WTC11 (cell line): ENCODE data around the gene MGAT4D. TPM values are rescaled to one million over a fixed set of nuclear protein-coding genes. Genes with fewer than 3 reads are reported as not detected.

ENCODE experiments used
- ATAC-seq: fragments of 200-7000 bp; cut with Tn5 transposase; 2 replicates; pipeline ENCODE4 v1.10.0; 2021; ENCODE audit warnings: mild to moderate bottlenecking, moderate library complexity
- CTCF ChIA-PET: fragments of 300-600 bp; sonication (Branson Sonifier 250); formaldehyde crosslinking; loops from one replicate; lab custom pipeline; 2021; ENCODE audit warnings: antibody characterized with exemption; lab: Charles Lee
- POLR2A ChIA-PET: fragments of 350-600 bp; sonication (Branson Sonifier 250); formaldehyde crosslinking; loops from one replicate; lab custom pipeline; 2021; ENCODE audit warnings: antibody characterized with exemption; lab: Charles Lee
- DNase-seq: peaks from one replicate; pipeline ENCODE4 v3.0.0; 2021; ENCODE audit warnings: low spot score
- H3K27ac Mint-ChIP-seq: 2 replicates; pipeline ENCODE4 v1.8.0; 2021; ENCODE audit warnings: mixed read lengths
- H3K27me3 Mint-ChIP-seq: 2 replicates; pipeline ENCODE4 v1.8.0; 2021; ENCODE audit warnings: low read depth, mild to moderate bottlenecking, moderate library complexity, mixed read lengths
- H3K36me3 Mint-ChIP-seq: 2 replicates; pipeline ENCODE4 v1.8.0; 2021; ENCODE audit warnings: mixed read lengths
- H3K4me1 Mint-ChIP-seq: 2 replicates; pipeline ENCODE4 v1.8.0; 2022; ENCODE audit warnings: mixed read lengths
- H3K4me3 Mint-ChIP-seq: 2 replicates; pipeline ENCODE4 v1.8.0; 2021; ENCODE audit warnings: mild to moderate bottlenecking, moderate library complexity, mixed read lengths
- H3K9me3 Mint-ChIP-seq: 2 replicates; pipeline ENCODE4 v1.8.0; 2021; ENCODE audit warnings: mixed read lengths
- CREB1 ChIP-seq: sonication (generic); formaldehyde crosslinking; IDR thresholded peaks from 2 replicates; pipeline ENCODE4 v1.8.0; 2023; ENCODE audit warnings: mild to moderate bottlenecking, missing genetic modification reagents
- CREM ChIP-seq: sonication (generic); formaldehyde crosslinking; IDR thresholded peaks from 2 replicates; pipeline ENCODE4 v1.8.1; 2022; ENCODE audit warnings: mild to moderate bottlenecking, missing genetic modification reagents, moderate library complexity
- E2F4 ChIP-seq: sonication (generic); formaldehyde crosslinking; IDR thresholded peaks from 2 replicates; pipeline ENCODE4 v1.8.1; 2022; ENCODE audit warnings: low read depth, mild to moderate bottlenecking, moderate library complexity, missing genetic modification reagents, borderline replicate concordance
- ESRRA ChIP-seq: sonication (generic); formaldehyde crosslinking; IDR thresholded peaks from 2 replicates; pipeline ENCODE4 v1.8.1; 2022; ENCODE audit warnings: mild to moderate bottlenecking, missing genetic modification reagents, borderline replicate concordance
- ETV6 ChIP-seq: sonication (generic); formaldehyde crosslinking; IDR thresholded peaks from 2 replicates; pipeline ENCODE4 v1.8.1; 2022; ENCODE audit warnings: mild to moderate bottlenecking, missing genetic modification reagents
- GABPB1 ChIP-seq: sonication (generic); formaldehyde crosslinking; IDR thresholded peaks from 2 replicates; pipeline ENCODE4 v1.8.1; 2023; ENCODE audit warnings: mild to moderate bottlenecking, missing genetic modification reagents
- GRHL2 ChIP-seq: fragments of 250-450 bp; sonication (Bioruptor Pico); IDR thresholded peaks from 2 replicates; pipeline ENCODE4 v1.8.0; 2022; ENCODE audit warnings: mild to moderate bottlenecking, moderate library complexity; ENCODE audit not compliant: insufficient replicate concordance, severe bottlenecking
- GTF2I ChIP-seq: fragments of 250-450 bp; sonication (Bioruptor Pico); conservative IDR thresholded peaks from 2 replicates; pipeline ENCODE4 v1.4.0; 2021; ENCODE audit warnings: mild to moderate bottlenecking
- HMGXB4 ChIP-seq: sonication (generic); formaldehyde crosslinking; IDR thresholded peaks from 2 replicates; pipeline ENCODE4 v1.8.1; 2023; ENCODE audit warnings: mild to moderate bottlenecking, moderate library complexity, missing genetic modification reagents
- IRF1 ChIP-seq: sonication (generic); formaldehyde crosslinking; IDR thresholded peaks from 2 replicates; pipeline ENCODE4 v1.8.0; 2023; ENCODE audit warnings: missing genetic modification reagents
- IRF2 ChIP-seq: sonication (generic); formaldehyde crosslinking; IDR thresholded peaks from 2 replicates; pipeline ENCODE4 v1.8.0; 2022; ENCODE audit warnings: low read depth, missing genetic modification reagents, borderline replicate concordance
- MYBL2 ChIP-seq: sonication (generic); formaldehyde crosslinking; IDR thresholded peaks from 2 replicates; pipeline ENCODE4 v1.8.1; 2023; ENCODE audit warnings: mild to moderate bottlenecking, moderate library complexity, missing genetic modification reagents
- NFE2L1 ChIP-seq: sonication (generic); formaldehyde crosslinking; IDR thresholded peaks from 2 replicates; pipeline ENCODE4 v1.8.1; 2023; ENCODE audit warnings: missing genetic modification reagents
- NR3C1 ChIP-seq: sonication (generic); formaldehyde crosslinking; conservative IDR thresholded peaks from 2 replicates; pipeline ENCODE4 v1.8.1; 2023; ENCODE audit warnings: low read depth, mild to moderate bottlenecking, missing genetic modification reagents
- PRRX2 ChIP-seq: fragments of 250-450 bp; sonication (Bioruptor Pico); IDR thresholded peaks from 2 replicates; pipeline ENCODE4 v1.8.0; 2021; ENCODE audit warnings: mild to moderate bottlenecking
- RELA ChIP-seq: sonication (generic); formaldehyde crosslinking; IDR thresholded peaks from 2 replicates; pipeline ENCODE4 v1.8.1; 2022; ENCODE audit warnings: missing genetic modification reagents, mild to moderate bottlenecking, borderline replicate concordance
- SP1 ChIP-seq: sonication (generic); formaldehyde crosslinking; conservative IDR thresholded peaks from 2 replicates; pipeline ENCODE4 v1.8.1; 2022; ENCODE audit warnings: missing genetic modification reagents
- TP53 ChIP-seq: sonication (generic); formaldehyde crosslinking; IDR thresholded peaks from 2 replicates; pipeline ENCODE4 v1.8.1; 2023; ENCODE audit warnings: mild to moderate bottlenecking, missing genetic modification reagents
- ZBTB43 ChIP-seq: sonication (generic); formaldehyde crosslinking; IDR thresholded peaks from 2 replicates; pipeline ENCODE4 v1.8.1; 2023; ENCODE audit warnings: mild to moderate bottlenecking, missing genetic modification reagents
- ZNF263 ChIP-seq: sonication (generic); formaldehyde crosslinking; IDR thresholded peaks from 2 replicates; pipeline ENCODE4 v1.8.1; 2022; ENCODE audit warnings: low read depth, mild to moderate bottlenecking, moderate library complexity, missing genetic modification reagents
- ZNF317 ChIP-seq: sonication (generic); formaldehyde crosslinking; IDR thresholded peaks from 2 replicates; pipeline ENCODE4 v1.8.1; 2023; ENCODE audit warnings: low read depth, mild to moderate bottlenecking, moderate library complexity, missing genetic modification reagents, borderline replicate concordance
- ZNF423 ChIP-seq: fragments of 250-450 bp; sonication (Bioruptor Pico); IDR thresholded peaks from 2 replicates; pipeline ENCODE4 v2.1.2; 2022; ENCODE audit warnings: mild to moderate bottlenecking, moderate library complexity
- total RNA-seq: library from RNA; stranded (reverse); gene quantifications from 3 replicates; pipeline ENCODE4 v1.2.3, GENCODE V29; 2021
- TF ChIP-seq, protein P1 (sequence below): sonication (generic); formaldehyde crosslinking; IDR thresholded peaks from 2 replicates; pipeline ENCODE4 v1.8.0; 2022; ENCODE audit warnings: mild to moderate bottlenecking, missing genetic modification reagents
- TF ChIP-seq, protein P2 (sequence below): sonication (generic); formaldehyde crosslinking; IDR thresholded peaks from 2 replicates; pipeline ENCODE4 v1.8.0; 2023; ENCODE audit warnings: mild to moderate bottlenecking, missing genetic modification reagents
- TF ChIP-seq, protein P3 (sequence below): sonication (generic); formaldehyde crosslinking; IDR thresholded peaks from 2 replicates; pipeline ENCODE4 v1.8.1; 2023; ENCODE audit warnings: mild to moderate bottlenecking, missing genetic modification reagents, moderate library complexity
- TF ChIP-seq, protein P4 (sequence below): fragments of 250-450 bp; sonication (Bioruptor Pico); IDR thresholded peaks from 2 replicates; pipeline ENCODE4 v1.9.0; 2021; ENCODE audit warnings: moderate library complexity, mild to moderate bottlenecking, inconsistent platforms, borderline replicate concordance

MGAT4D gene
- total RNA-seq, 1 experiment from 2014 or later, result not detected

GRCh38 chr4:140427106-140427918 lies 70.8 kb downstream of the MGAT4D start, which contains the start of gene CLGN:
CLGN (minus strand) TSS chr4:140427648; CDS start chr4:140413078, 14,570 bp downstream.
- ATAC-seq (peak; percentile 95), DNase-seq (peak; percentile 91)
- CTCF ChIA-PET, result interaction anchor here (0.6 to 2.9 kb wide), 26 partner anchors 11 to 1397 kb away, joined by 3 to 30 read pairs (median 4); partner anchors contain the start of genes ELMOD2 and SCOC
- H3K4me3 Mint-ChIP-seq, result peak within 1 kb of the TSS; percentile 82
- H3K27ac Mint-ChIP-seq, result no peak within 1 kb of the TSS
- POLR2A ChIA-PET, result interaction anchor here (0.6 to 1.5 kb wide), 3 partner anchors 54 to 381 kb away, joined by 3 to 11 read pairs (median 3); partner anchors contain the start of gene SCOC
- no peaks in the 10 kb centered on the region for H3K9me3 Mint-ChIP-seq
- peaks cover 25% of the 10 kb centered on the region for H3K27me3 Mint-ChIP-seq
- peaks cover 11% of the 10 kb centered on the region for H3K4me1 Mint-ChIP-seq
- no peaks in the 10 kb centered on the region for H3K36me3 Mint-ChIP-seq
- TF ChIP-seq NFE2L1 (CRISPR knock-in tag) (peak; percentile 25; the same call in 1 of the 2 replicates), GRHL2 (CRISPR knock-in tag) (no peak), ZNF263 (CRISPR knock-in tag) (no peak; the same call in 1 of the 2 replicates), E2F4 (CRISPR knock-in tag) (0 out of 2 replicates have a peak, but pooled peaks have one; percentile 44), CREM (peak; percentile 77), GTF2I (no peak), PRRX2 (CRISPR knock-in tag) (no peak), IRF1 (CRISPR knock-in tag) (no peak), ESRRA (CRISPR knock-in tag) (peak; percentile 82; the same call in 1 of the 2 replicates), IRF2 (CRISPR knock-in tag) (no peak), MYBL2 (CRISPR knock-in tag) (peak; percentile 47; the same call in 1 of the 2 replicates), SP1 (CRISPR knock-in tag) (peak; percentile 28; the same call in 1 of the 2 replicates), ZNF423 (CRISPR knock-in tag) (peak; percentile 65), TP53 (CRISPR knock-in tag) (peak; percentile 66; the same call in 1 of the 2 replicates), RELA (CRISPR knock-in tag) (peak; percentile 65; the same call in 1 of the 2 replicates), HMGXB4 (CRISPR knock-in tag) (peak; percentile 99), ZBTB43 (no peak), ZNF317 (CRISPR knock-in tag) (0 out of 2 replicates have a peak, but pooled peaks have one; percentile 48), NR3C1 (no peak), ETV6 (no peak; the same call in 1 of the 2 replicates), GABPB1 (CRISPR knock-in tag) (no peak), CREB1 (0 out of 2 replicates have a peak, but pooled peaks have one; percentile 42)
- TF ChIP-seq, protein P1, sequence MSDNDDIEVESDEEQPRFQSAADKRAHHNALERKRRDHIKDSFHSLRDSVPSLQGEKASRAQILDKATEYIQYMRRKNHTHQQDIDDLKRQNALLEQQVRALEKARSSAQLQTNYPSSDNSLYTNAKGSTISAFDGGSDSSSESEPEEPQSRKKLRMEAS, result peak; percentile 94
- TF ChIP-seq, protein P2, sequence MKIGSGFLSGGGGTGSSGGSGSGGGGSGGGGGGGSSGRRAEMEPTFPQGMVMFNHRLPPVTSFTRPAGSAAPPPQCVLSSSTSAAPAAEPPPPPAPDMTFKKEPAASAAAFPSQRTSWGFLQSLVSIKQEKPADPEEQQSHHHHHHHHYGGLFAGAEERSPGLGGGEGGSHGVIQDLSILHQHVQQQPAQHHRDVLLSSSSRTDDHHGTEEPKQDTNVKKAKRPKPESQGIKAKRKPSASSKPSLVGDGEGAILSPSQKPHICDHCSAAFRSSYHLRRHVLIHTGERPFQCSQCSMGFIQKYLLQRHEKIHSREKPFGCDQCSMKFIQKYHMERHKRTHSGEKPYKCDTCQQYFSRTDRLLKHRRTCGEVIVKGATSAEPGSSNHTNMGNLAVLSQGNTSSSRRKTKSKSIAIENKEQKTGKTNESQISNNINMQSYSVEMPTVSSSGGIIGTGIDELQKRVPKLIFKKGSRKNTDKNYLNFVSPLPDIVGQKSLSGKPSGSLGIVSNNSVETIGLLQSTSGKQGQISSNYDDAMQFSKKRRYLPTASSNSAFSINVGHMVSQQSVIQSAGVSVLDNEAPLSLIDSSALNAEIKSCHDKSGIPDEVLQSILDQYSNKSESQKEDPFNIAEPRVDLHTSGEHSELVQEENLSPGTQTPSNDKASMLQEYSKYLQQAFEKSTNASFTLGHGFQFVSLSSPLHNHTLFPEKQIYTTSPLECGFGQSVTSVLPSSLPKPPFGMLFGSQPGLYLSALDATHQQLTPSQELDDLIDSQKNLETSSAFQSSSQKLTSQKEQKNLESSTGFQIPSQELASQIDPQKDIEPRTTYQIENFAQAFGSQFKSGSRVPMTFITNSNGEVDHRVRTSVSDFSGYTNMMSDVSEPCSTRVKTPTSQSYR, result no peak
- TF ChIP-seq, protein P3, sequence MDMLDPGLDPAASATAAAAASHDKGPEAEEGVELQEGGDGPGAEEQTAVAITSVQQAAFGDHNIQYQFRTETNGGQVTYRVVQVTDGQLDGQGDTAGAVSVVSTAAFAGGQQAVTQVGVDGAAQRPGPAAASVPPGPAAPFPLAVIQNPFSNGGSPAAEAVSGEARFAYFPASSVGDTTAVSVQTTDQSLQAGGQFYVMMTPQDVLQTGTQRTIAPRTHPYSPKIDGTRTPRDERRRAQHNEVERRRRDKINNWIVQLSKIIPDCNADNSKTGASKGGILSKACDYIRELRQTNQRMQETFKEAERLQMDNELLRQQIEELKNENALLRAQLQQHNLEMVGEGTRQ, result no peak
- TF ChIP-seq, protein P4, sequence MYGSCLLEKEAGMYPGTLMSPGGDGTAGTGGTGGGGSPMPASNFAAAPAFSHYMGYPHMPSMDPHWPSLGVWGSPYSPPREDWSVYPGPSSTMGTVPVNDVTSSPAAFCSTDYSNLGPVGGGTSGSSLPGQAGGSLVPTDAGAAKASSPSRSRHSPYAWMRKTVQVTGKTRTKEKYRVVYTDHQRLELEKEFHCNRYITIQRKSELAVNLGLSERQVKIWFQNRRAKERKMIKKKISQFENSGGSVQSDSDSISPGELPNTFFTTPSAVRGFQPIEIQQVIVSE (CRISPR knock-in tag), result no peak
